ENCODE data around the gene ACTG1. TPM values are rescaled to one million over a fixed set of nuclear protein-coding genes. Genes with fewer than 3 reads are reported as not detected.

The ACTG1 gene
- total RNA-seq, 1 experiment from 2014 or later: 3,455 TPM

GRCh38 chr17:81537856-81538555, 25.4 kb upstream of the ACTG1 start:
- Mint-ChIP-seq H3K27me3 (ENCODE audit: low read depth) (peaks cover 23% of the 10 kb centered on the region), H3K9me3 (no peaks in the 10 kb centered on the region), H3K36me3 (no peaks in the 10 kb centered on the region), H3K27ac (peak overlapping the region; percentile 48; the same call in 1 of the 2 replicates), H3K4me1 (no peaks in the 10 kb centered on the region), H3K4me3 (no peak overlapping the region; the same call in 1 of the 2 replicates)
- ATAC-seq (no peak; the same call in 1 of the 2 replicates), DNase-seq (ENCODE audit: low spot score) (no peak)
- TF ChIP-seq ZNF121 (CRISPR knock-in tag; IDR thresholded peaks at IDR 0.05) (0 out of 2 replicates have a peak, but pooled peaks have one; percentile 53), PRRX2 (CRISPR knock-in tag; IDR thresholded peaks at IDR 0.05) (0 out of 2 replicates have a peak, but pooled peaks have one; percentile 33), SMAD4 (CRISPR knock-in tag; IDR thresholded peaks at IDR 0.05) (no peak), ERG (CRISPR knock-in tag; IDR thresholded peaks at IDR 0.05) (no peak), AR (CRISPR knock-in tag; IDR thresholded peaks at IDR 0.05) (no peak)
- CTCF ChIA-PET: interaction anchor here (0.6 to 3.3 kb wide), 13 partner anchors 11 to 283 kb away, joined by 3 to 31 read pairs (median 4); partner anchors contain the start of genes BAHCC1, FAAP100 and SLC38A10
- POLR2A ChIA-PET: interaction anchor here (0.6 to 3.0 kb wide), 4 partner anchors 13 to 19 kb away, joined by 3 to 9 read pairs (median 4); partner anchors contain the start of gene FAAP100

GRCh38 chr17:81537343-81537855, 24.8 kb upstream of the ACTG1 start:
- peaks cover 23% of the 10 kb centered on the region for H3K27me3 Mint-ChIP-seq (ENCODE audit: low read depth)
- ChIA-PET CTCF (interaction anchor here (0.6 to 3.3 kb wide), 15 partner anchors 9 to 282 kb away, joined by 3 to 31 read pairs (median 5); partner anchors contain the start of genes BAHCC1, FAAP100, FSCN2 and SLC38A10), POLR2A (interaction anchor here (0.6 to 3.0 kb wide), 6 partner anchors 14 to 25 kb away, joined by 3 to 9 read pairs (median 4); partner anchors contain the start of genes ACTG1 and FAAP100)
- DNase-seq (ENCODE audit: low spot score): peak; percentile 81
- no peaks in the 10 kb centered on the region for H3K36me3 Mint-ChIP-seq
- H3K27ac Mint-ChIP-seq: no peak overlapping the region
- no peaks in the 10 kb centered on the region for H3K4me1 Mint-ChIP-seq
- peak; percentile 79 for ATAC-seq
- peak overlapping the region; percentile 27 for H3K4me3 Mint-ChIP-seq
- no peaks in the 10 kb centered on the region for H3K9me3 Mint-ChIP-seq
- TF ChIP-seq GRHL2 (CRISPR knock-in tag; IDR thresholded peaks at IDR 0.05; ENCODE audit: insufficient replicate concordance, severe bottlenecking) (no peak), JAZF1 (CRISPR knock-in tag; IDR thresholded peaks at IDR 0.05) (no peak), E2F4 (CRISPR knock-in tag; IDR thresholded peaks at IDR 0.05; ENCODE audit: borderline replicate concordance, low read depth) (no peak), E2F1 (CRISPR knock-in tag; IDR thresholded peaks at IDR 0.05) (no peak), ATF2 (CRISPR knock-in tag; IDR thresholded peaks at IDR 0.05; ENCODE audit: borderline replicate concordance, low read depth) (no peak), NFYB (CRISPR knock-in tag; conservative IDR thresholded peaks at IDR 0.05; ENCODE audit: low read depth) (no peak), TEAD1 (CRISPR knock-in tag; IDR thresholded peaks at IDR 0.05) (0 out of 2 replicates have a peak, but pooled peaks have one; percentile 23), TEAD4 (CRISPR knock-in tag; IDR thresholded peaks at IDR 0.05) (no peak), NR2C2 (CRISPR knock-in tag; IDR thresholded peaks at IDR 0.05) (no peak), PRRX2 (CRISPR knock-in tag; IDR thresholded peaks at IDR 0.05) (no peak), JUN (CRISPR knock-in tag; IDR thresholded peaks at IDR 0.05) (no peak), MAX (CRISPR knock-in tag; IDR thresholded peaks at IDR 0.05) (no peak; the same call in 1 of the 2 replicates), ZNF671 (CRISPR knock-in tag; IDR thresholded peaks at IDR 0.05) (no peak), ZNF317 (CRISPR knock-in tag; IDR thresholded peaks at IDR 0.05; ENCODE audit: borderline replicate concordance, low read depth) (no peak), GTF2I (CRISPR knock-in tag; conservative IDR thresholded peaks at IDR 0.05) (no peak), EMX1 (CRISPR knock-in tag; IDR thresholded peaks at IDR 0.05) (no peak), ZNF138 (CRISPR knock-in tag; conservative IDR thresholded peaks at IDR 0.05) (peak; percentile 71; the same call in 1 of the 2 replicates), USF1 (CRISPR knock-in tag; IDR thresholded peaks at IDR 0.05) (peak; percentile 89)

Data from WTC11 (cell line).